ENCODE measurements around the gene CROCC2.

DNA sequence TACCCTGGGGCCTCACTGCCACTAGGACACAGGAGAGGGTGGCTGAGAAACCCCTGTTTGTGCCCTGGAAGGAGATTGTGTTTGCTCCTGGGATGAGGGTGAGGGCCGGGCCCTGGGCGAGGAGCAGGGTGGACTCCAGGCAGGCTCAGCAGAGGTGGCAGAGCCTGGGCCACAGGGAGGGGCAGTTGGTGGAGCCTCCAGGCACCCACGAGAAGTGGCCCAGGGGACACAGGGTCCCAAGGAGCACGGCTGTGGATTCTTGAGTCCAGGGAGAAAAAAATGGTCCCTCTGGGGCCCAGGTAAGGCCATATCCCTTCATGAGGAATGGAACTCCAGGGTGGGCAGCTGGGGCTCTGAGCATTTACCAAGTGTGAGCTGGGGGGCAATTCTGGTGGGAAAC, 18.5 kb upstream of the CROCC2 start:
- TF ChIP-seq, protein P1, sequence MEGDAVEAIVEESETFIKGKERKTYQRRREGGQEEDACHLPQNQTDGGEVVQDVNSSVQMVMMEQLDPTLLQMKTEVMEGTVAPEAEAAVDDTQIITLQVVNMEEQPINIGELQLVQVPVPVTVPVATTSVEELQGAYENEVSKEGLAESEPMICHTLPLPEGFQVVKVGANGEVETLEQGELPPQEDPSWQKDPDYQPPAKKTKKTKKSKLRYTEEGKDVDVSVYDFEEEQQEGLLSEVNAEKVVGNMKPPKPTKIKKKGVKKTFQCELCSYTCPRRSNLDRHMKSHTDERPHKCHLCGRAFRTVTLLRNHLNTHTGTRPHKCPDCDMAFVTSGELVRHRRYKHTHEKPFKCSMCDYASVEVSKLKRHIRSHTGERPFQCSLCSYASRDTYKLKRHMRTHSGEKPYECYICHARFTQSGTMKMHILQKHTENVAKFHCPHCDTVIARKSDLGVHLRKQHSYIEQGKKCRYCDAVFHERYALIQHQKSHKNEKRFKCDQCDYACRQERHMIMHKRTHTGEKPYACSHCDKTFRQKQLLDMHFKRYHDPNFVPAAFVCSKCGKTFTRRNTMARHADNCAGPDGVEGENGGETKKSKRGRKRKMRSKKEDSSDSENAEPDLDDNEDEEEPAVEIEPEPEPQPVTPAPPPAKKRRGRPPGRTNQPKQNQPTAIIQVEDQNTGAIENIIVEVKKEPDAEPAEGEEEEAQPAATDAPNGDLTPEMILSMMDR (IDR thresholded peaks at IDR 0.05): no peak
- TF ChIP-seq POLR2A (IDR thresholded peaks at IDR 0.05): no peak

Data from lower leg skin (tissue), 3 donors.